ENCODE results near the gene OR2T4.

The OR2T4 gene

GRCh38 chr1:248359415-248359814, 2.0 kb upstream of the OR2T4 start:
- TF ChIP-seq EGR1 (IDR thresholded peaks at IDR 0.05) (no peak), NFIC (IDR thresholded peaks at IDR 0.05) (no peak), TEAD4 (IDR thresholded peaks at IDR 0.05) (no peak), CEBPB (IDR thresholded peaks at IDR 0.05) (no peak), TAF1 (IDR thresholded peaks at IDR 0.05; ENCODE audit: low read depth) (no peak), EP300 (IDR thresholded peaks at IDR 0.05; ENCODE audit: borderline replicate concordance) (no peak), USF1 (IDR thresholded peaks at IDR 0.05) (no peak), RAD21 (IDR thresholded peaks at IDR 0.05; ENCODE audit: low read depth) (no peak), CREB1 (IDR thresholded peaks at IDR 0.05; ENCODE audit: low read depth) (no peak), REST (IDR thresholded peaks at IDR 0.05; ENCODE audit: low read depth) (no peak), ZBTB7A (IDR thresholded peaks at IDR 0.05; ENCODE audit: low read depth) (no peak), MAX (IDR thresholded peaks at IDR 0.05) (no peak), YY1 (IDR thresholded peaks at IDR 0.05; ENCODE audit: low read depth) (no peak), FOXM1 (IDR thresholded peaks at IDR 0.05; ENCODE audit: borderline replicate concordance, low read depth) (no peak), TCF12 (IDR thresholded peaks at IDR 0.05; ENCODE audit: low read depth) (no peak)

GRCh38 chr1:248366609-248367008, 5.1 kb downstream of the OR2T4 start:
- TF ChIP-seq TCF12 (IDR thresholded peaks at IDR 0.05; ENCODE audit: low read depth) (no peak), USF1 (IDR thresholded peaks at IDR 0.05) (no peak), ZBTB7A (IDR thresholded peaks at IDR 0.05; ENCODE audit: low read depth) (no peak), NFIC (IDR thresholded peaks at IDR 0.05) (no peak), RAD21 (IDR thresholded peaks at IDR 0.05; ENCODE audit: low read depth) (no peak), MAX (IDR thresholded peaks at IDR 0.05) (no peak), EP300 (IDR thresholded peaks at IDR 0.05; ENCODE audit: borderline replicate concordance) (no peak), YY1 (IDR thresholded peaks at IDR 0.05; ENCODE audit: low read depth) (no peak), CEBPB (IDR thresholded peaks at IDR 0.05) (no peak), EGR1 (IDR thresholded peaks at IDR 0.05) (no peak), CREB1 (IDR thresholded peaks at IDR 0.05; ENCODE audit: low read depth) (no peak), TEAD4 (IDR thresholded peaks at IDR 0.05) (no peak), FOXM1 (IDR thresholded peaks at IDR 0.05; ENCODE audit: borderline replicate concordance, low read depth) (no peak), TAF1 (IDR thresholded peaks at IDR 0.05; ENCODE audit: low read depth) (no peak), REST (IDR thresholded peaks at IDR 0.05; ENCODE audit: low read depth) (no peak)

- TF ChIP-seq TAF1 (IDR thresholded peaks at IDR 0.05; ENCODE audit: low read depth): no peak
- no peak for TF ChIP-seq TCF12 (IDR thresholded peaks at IDR 0.05; ENCODE audit: low read depth)
- TF ChIP-seq CREB1 (IDR thresholded peaks at IDR 0.05; ENCODE audit: low read depth): no peak
- no peak for TF ChIP-seq ZBTB7A (IDR thresholded peaks at IDR 0.05; ENCODE audit: low read depth)
- TF ChIP-seq EGR1 (IDR thresholded peaks at IDR 0.05): no peak
- TF ChIP-seq REST (IDR thresholded peaks at IDR 0.05; ENCODE audit: low read depth): no peak
- no peak for TF ChIP-seq NFIC (IDR thresholded peaks at IDR 0.05)
- TF ChIP-seq TEAD4 (IDR thresholded peaks at IDR 0.05): no peak
- TF ChIP-seq YY1 (IDR thresholded peaks at IDR 0.05; ENCODE audit: low read depth): no peak
- TF ChIP-seq USF1 (IDR thresholded peaks at IDR 0.05): no peak
Observed at GRCh38 chr1:248372394-248372793, 10.9 kb downstream of the OR2T4 start.

- TF ChIP-seq REST (IDR thresholded peaks at IDR 0.05; ENCODE audit: low read depth) (no peak), TEAD4 (IDR thresholded peaks at IDR 0.05) (no peak)
Observed at GRCh38 chr1:248373761-248374160, 12.3 kb downstream of the OR2T4 start.
